Panc1 (cell line): ENCODE measurements around the gene RENBP. TPM values are rescaled to one million over a fixed set of nuclear protein-coding genes. Genes with fewer than 3 reads are reported as not detected.

ENCODE experiments used
- ATAC-seq: fragments of 200-7000 bp; cut with Tn5 transposase; 2 replicates; pipeline ENCODE4 v1.9.1; 2020; ENCODE audit warnings: mild to moderate bottlenecking, moderate library complexity
- BruUV-seq: library from RNA; stranded (reverse); fragments of 400-500 nt; replicated peaks from 2 replicates; lab custom pipeline; 2021; lab: Mats Ljungman, UMichigan
- CTCF ChIA-PET: fragments of 300-600 bp; sonication (Branson Sonifier 250); formaldehyde crosslinking; loops from one replicate; lab custom pipeline; 2022; ENCODE audit warnings: antibody characterized with exemption; lab: Charles Lee
- POLR2A ChIA-PET: fragments of 300-600 bp; sonication (Branson Sonifier 250); formaldehyde crosslinking; loops from one replicate; lab custom pipeline; 2022; ENCODE audit warnings: antibody characterized with exemption; lab: Charles Lee
- DNase-seq: peaks from one replicate; pipeline ENCODE4 v3.0.0-alpha.2; 2010; ENCODE audit warnings: low read depth, low spot score
- H3K27ac ChIP-seq: 2 replicates; pipeline ENCODE4 v1.5.1; 2011; ENCODE audit warnings: mild to moderate bottlenecking, low read length, inconsistent platforms
- H3K27me3 ChIP-seq: fragments of 200-500 bp; sonication (Bioruptor generic); 2 replicates; pipeline ENCODE4 v1.6.0; 2014; ENCODE audit warnings: low read length, inconsistent platforms; ENCODE audit not compliant: control insufficient read depth, insufficient read depth
- H3K36me3 ChIP-seq: fragments of 200-500 bp; sonication (Bioruptor generic); 2 replicates; pipeline ENCODE4 v1.5.1; 2014; ENCODE audit warnings: inconsistent platforms, mild to moderate bottlenecking, low read length, moderate library complexity; ENCODE audit not compliant: control insufficient read depth, insufficient read depth
- H3K4me1 ChIP-seq: 2 replicates; pipeline ENCODE4 v1.5.1; 2011; ENCODE audit warnings: inconsistent platforms, mild to moderate bottlenecking, low read length, moderate library complexity; ENCODE audit not compliant: control insufficient read depth, insufficient read depth
- H3K4me3 ChIP-seq, 2 experiments: 2 replicates each; pipeline ENCODE4 v1.5.1; 2011 to 2012; ENCODE audit warnings: low read depth in 2 of 2, low read length in 2 of 2, mild to moderate bottlenecking in 2 of 2, inconsistent platforms in 1 of 2, moderate library complexity in 1 of 2
- H3K9me3 ChIP-seq: fragments of 200-500 bp; sonication (Bioruptor generic); 2 replicates; pipeline ENCODE4 v1.5.1; 2014; ENCODE audit warnings: low read depth, mild to moderate bottlenecking, inconsistent platforms, low read length, moderate library complexity; ENCODE audit not compliant: control insufficient read depth, insufficient read depth
- CTCF ChIP-seq: fragments of 450-650 bp; IDR thresholded peaks from 2 replicates; pipeline ENCODE4 v1.5.1; 2017; ENCODE audit warnings: mild to moderate bottlenecking
- POLR2AphosphoS5 ChIP-seq: IDR thresholded peaks from 2 replicates; pipeline ENCODE4 v1.6.1; 2012; ENCODE audit warnings: mild to moderate bottlenecking, low read depth, low read length, moderate library complexity
- SIN3A ChIP-seq: IDR thresholded peaks from 2 replicates; pipeline ENCODE4 v1.6.1; 2012; ENCODE audit warnings: low read depth, mild to moderate bottlenecking, low read length, moderate library complexity, borderline replicate concordance; ENCODE audit not compliant: insufficient read depth
- TCF7L2 ChIP-seq: IDR thresholded peaks from 2 replicates; pipeline ENCODE4 v1.6.1; 2011; ENCODE audit warnings: mild to moderate bottlenecking, low read depth, low read length, inconsistent platforms
- in situ Hi-C: cut with HindIII; loops from 2 replicates; pipeline ENCODE4 v1.10.0; 2016; ENCODE audit warnings: low sequenced_read_pairs, low pct_unique_long_range_greater_than_20kb
- intact Hi-C: fragments of 100-400 bp; cut with micrococcal nuclease; formaldehyde crosslinking; loops from one replicate; pipeline ENCODE4 v1.10.0; 2022; ENCODE audit not compliant: unreplicated experiment
- total RNA-seq: library from RNA; stranded (reverse); gene quantifications from one replicate; pipeline ENCODE4 v1.2.1, GENCODE V29; 2021; ENCODE audit not compliant: unreplicated experiment
- TF ChIP-seq, protein P1 (sequence below), 2 experiments: IDR thresholded peaks; 2 replicates each; pipeline ENCODE4 v1.6.1; 2011 to 2012; ENCODE audit warnings: low read depth in 2 of 2, control low read depth in 1 of 2, low read length in 1 of 2, mild to moderate bottlenecking in 1 of 2, moderate library complexity in 1 of 2; ENCODE audit not compliant: insufficient read depth in 1 of 2

Gene RENBP
- total RNA-seq, 1 experiment from 2014 or later, result 0.62 TPM

DNA sequence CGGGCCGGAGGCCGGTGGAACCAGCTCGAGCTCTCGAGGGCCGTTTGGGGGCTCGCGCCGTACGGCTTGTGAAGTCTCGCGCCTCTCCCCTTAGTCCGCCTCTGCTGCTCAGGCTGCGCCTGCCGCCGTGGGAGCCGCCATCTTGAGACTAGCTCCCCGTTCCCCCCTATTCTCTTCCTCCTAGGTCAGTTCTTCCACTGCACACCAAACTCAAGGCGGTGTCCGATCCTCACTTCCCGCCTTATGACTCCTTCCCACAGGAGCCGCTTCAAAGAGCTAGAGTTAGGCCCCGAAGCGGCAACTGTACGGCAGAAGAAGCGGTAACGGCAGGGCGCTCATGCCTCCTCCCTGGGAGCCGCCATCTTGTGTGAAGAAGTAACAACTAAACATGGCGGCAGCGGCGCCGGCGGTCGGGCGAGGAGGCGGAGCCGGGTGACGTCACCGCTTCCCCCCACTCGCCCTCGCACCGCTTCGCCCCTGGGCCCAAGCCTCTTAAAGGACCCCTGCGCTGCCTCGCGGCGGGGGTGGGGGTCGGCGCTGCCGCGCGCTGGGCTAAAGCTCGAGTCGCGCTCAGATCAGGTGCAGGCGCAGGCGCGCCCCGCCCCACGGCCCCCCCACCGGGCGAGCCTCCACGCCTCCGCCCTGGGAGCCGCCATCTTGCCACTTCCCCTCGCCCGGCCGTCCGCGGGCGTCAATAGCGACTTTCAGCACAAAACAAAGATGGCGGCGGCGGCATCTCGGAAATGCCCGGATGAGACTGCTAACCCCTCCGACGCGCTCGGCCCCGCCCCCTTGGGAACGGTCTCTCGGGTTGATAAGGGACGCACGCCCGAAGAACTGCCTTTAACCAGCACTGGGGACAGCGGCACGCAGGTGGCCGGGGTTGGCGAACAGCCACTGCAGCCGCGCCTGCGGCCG is 27.3 kb upstream of the RENBP start, which contains the start of gene HCFC1:
TSS of gene HCFC1 (minus strand) at position 369 of the 918 bp plus-strand sequence. CDS start 978 bp downstream, outside the sequence.
- no peaks in the 10 kb centered on the region; the same call in 1 of the 2 replicates for H3K36me3 ChIP-seq
- intact Hi-C loops, result no loop called here
- ATAC-seq, result peak; percentile 65
- no peaks in the 10 kb centered on the region for H3K9me3 ChIP-seq
- H3K27ac ChIP-seq, result peak within 1 kb of the TSS; percentile 100
- CTCF ChIA-PET, result interaction anchor here (0.7 kb wide), 1 partner anchor 481 kb away, joined by 3 read pairs; no protein-coding TSS in a partner anchor
- no TSS peak for BruUV-seq
- H3K4me3 ChIP-seq, result peak within 1 kb of the TSS; percentile 95 to 98
- no peaks in the 10 kb centered on the region for H3K27me3 ChIP-seq
- POLR2A ChIA-PET, result interaction anchor here (0.9 kb wide), 1 partner anchor 126 kb away, joined by 3 read pairs; the partner anchor contains the start of gene MECP2
- TF ChIP-seq, protein P1, sequence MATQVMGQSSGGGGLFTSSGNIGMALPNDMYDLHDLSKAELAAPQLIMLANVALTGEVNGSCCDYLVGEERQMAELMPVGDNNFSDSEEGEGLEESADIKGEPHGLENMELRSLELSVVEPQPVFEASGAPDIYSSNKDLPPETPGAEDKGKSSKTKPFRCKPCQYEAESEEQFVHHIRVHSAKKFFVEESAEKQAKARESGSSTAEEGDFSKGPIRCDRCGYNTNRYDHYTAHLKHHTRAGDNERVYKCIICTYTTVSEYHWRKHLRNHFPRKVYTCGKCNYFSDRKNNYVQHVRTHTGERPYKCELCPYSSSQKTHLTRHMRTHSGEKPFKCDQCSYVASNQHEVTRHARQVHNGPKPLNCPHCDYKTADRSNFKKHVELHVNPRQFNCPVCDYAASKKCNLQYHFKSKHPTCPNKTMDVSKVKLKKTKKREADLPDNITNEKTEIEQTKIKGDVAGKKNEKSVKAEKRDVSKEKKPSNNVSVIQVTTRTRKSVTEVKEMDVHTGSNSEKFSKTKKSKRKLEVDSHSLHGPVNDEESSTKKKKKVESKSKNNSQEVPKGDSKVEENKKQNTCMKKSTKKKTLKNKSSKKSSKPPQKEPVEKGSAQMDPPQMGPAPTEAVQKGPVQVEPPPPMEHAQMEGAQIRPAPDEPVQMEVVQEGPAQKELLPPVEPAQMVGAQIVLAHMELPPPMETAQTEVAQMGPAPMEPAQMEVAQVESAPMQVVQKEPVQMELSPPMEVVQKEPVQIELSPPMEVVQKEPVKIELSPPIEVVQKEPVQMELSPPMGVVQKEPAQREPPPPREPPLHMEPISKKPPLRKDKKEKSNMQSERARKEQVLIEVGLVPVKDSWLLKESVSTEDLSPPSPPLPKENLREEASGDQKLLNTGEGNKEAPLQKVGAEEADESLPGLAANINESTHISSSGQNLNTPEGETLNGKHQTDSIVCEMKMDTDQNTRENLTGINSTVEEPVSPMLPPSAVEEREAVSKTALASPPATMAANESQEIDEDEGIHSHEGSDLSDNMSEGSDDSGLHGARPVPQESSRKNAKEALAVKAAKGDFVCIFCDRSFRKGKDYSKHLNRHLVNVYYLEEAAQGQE (IDR thresholded peaks at IDR 0.05; ENCODE audit: insufficient read depth in 1 of 2, low read depth in 2 of 2, low read length in 1 of 2), result peak in 1 of 2 experiments; percentile 64; a peak in 1 of 4 replicates
- peak; percentile 33 for TF ChIP-seq TCF7L2
- TF ChIP-seq SIN3A, result no peak; the same call in 1 of the 2 replicates
- TF ChIP-seq CTCF, result no peak
- no peak; the same call in none of the 2 replicates for TF ChIP-seq POLR2AphosphoS5
- peak; percentile 71 for DNase-seq
- H3K4me1 ChIP-seq, result peaks cover 35% of the 10 kb centered on the region
- in situ Hi-C loops, result no loop called here

DNA sequence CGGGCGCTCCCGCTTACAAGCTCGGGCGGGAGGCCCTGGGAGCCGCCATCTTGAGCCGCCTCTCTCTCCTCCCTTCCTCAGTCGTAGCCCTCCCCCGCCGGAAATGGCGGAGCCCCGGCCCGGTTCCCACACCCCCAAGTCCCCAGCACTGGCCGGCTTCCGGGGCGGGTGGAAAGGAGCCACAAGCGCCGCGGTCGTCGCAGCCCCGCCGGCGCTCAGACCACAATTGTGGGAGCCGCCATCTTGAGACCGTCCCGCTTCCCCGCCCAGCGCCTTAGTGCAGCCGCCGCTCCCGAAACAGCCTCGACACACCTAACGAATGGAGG is 26.6 kb upstream of the RENBP start:
- in situ Hi-C loops, result no loop called here

More for the DNA sequence above, 26.6 kb upstream of the RENBP start:
- TF ChIP-seq POLR2AphosphoS5, result peak; percentile 49; the same call in 1 of the 2 replicates
- TF ChIP-seq SIN3A, result no peak
- TF ChIP-seq TCF7L2, result peak; percentile 47; the same call in 1 of the 2 replicates
- no peak for TF ChIP-seq CTCF
- TF ChIP-seq, protein P1 (IDR thresholded peaks at IDR 0.05; ENCODE audit: insufficient read depth in 1 of 2, low read depth in 2 of 2, low read length in 1 of 2), result no peak
- ATAC-seq (peak; percentile 74), DNase-seq (no peak)
- H3K4me3 ChIP-seq, result peak overlapping the region; percentile 95 to 98
- intact Hi-C loops, result no loop called here
- H3K36me3 ChIP-seq, result no peaks in the 10 kb centered on the region; the same call in 1 of the 2 replicates
- no peaks in the 10 kb centered on the region for H3K27me3 ChIP-seq
- ChIA-PET POLR2A (interaction anchor here (0.9 kb wide), 1 partner anchor 127 kb away, joined by 3 read pairs; the partner anchor contains the start of gene MECP2), CTCF (interaction anchor here (0.7 kb wide), 1 partner anchor 481 kb away, joined by 3 read pairs; no protein-coding TSS in a partner anchor)
- peaks cover 39% of the 10 kb centered on the region for H3K4me1 ChIP-seq
- H3K27ac ChIP-seq, result peak overlapping the region; percentile 99
- no TSS peak for BruUV-seq
- no peaks in the 10 kb centered on the region for H3K9me3 ChIP-seq
